IMR-90 (cell line): ENCODE results near the gene XDH. TPM values are rescaled to one million over a fixed set of nuclear protein-coding genes. Genes with fewer than 3 reads are reported as not detected.

Source experiments
- ATAC-seq: fragments of 200-7000 bp; cut with Tn5 transposase; 2 replicates; pipeline ENCODE4 v1.9.1; 2020; ENCODE audit warnings: low read depth, mild to moderate bottlenecking, moderate library complexity
- BruUV-seq: library from RNA; stranded (reverse); fragments of 400-500 nt; replicated peaks from 2 replicates; lab custom pipeline; 2021; lab: Mats Ljungman, UMichigan
- CTCF ChIA-PET: fragments of 300-600 bp; formaldehyde crosslinking; extraction: SDS; loops from one replicate; lab custom pipeline; 2021; ENCODE audit warnings: antibody characterized with exemption; lab: Yijun Ruan, JAX
- POLR2A ChIA-PET: fragments of 300-600 bp; sonication (Branson Sonifier 250); formaldehyde crosslinking; loops from one replicate; lab custom pipeline; 2022; ENCODE audit warnings: antibody characterized with exemption; ENCODE audit not compliant: unreplicated experiment; lab: Charles Lee
- DNase-seq: peaks from one replicate; pipeline ENCODE4 v3.0.0; 2013
- H2AFZ ChIP-seq: replicated peaks from 2 replicates; pipeline ENCODE3; 2013; ENCODE audit warnings: low read length, mild to moderate bottlenecking; ENCODE audit not compliant: poor library complexity
- H2AK5ac ChIP-seq: 2 replicates; pipeline ENCODE4 v1.6.1; 2013; ENCODE audit warnings: low read depth, low read length, inconsistent platforms
- H2AK9ac ChIP-seq: replicated peaks from 2 replicates; pipeline ENCODE3; 2013; ENCODE audit warnings: mild to moderate bottlenecking, low read depth, low read length, moderate library complexity; ENCODE audit not compliant: poor library complexity
- H2BK120ac ChIP-seq: 2 replicates; pipeline ENCODE4 v1.6.1; 2013; ENCODE audit warnings: low read depth, low read length, inconsistent platforms
- H2BK15ac ChIP-seq: 3 replicates; pipeline ENCODE4 v1.6.1; 2013; ENCODE audit warnings: low read depth, low read length, inconsistent platforms
- H2BK20ac ChIP-seq: 2 replicates; pipeline ENCODE4 v1.6.1; 2013; ENCODE audit warnings: low read depth, mild to moderate bottlenecking, inconsistent platforms, low read length, moderate library complexity
- H2BK5ac ChIP-seq: 2 replicates; pipeline ENCODE4 v1.6.1; 2013; ENCODE audit warnings: mild to moderate bottlenecking, low read depth, low read length, inconsistent platforms; ENCODE audit not compliant: poor library complexity, severe bottlenecking
- H3K14ac ChIP-seq: replicated peaks from 2 replicates; pipeline ENCODE4 v1.6.1; 2013; ENCODE audit warnings: low read depth, low read length, inconsistent platforms
- H3K18ac ChIP-seq: 2 replicates; pipeline ENCODE4 v1.6.1; 2013; ENCODE audit warnings: low read depth, low read length, control low read depth
- H3K23ac ChIP-seq: 2 replicates; pipeline ENCODE4 v1.6.1; 2013; ENCODE audit warnings: low read depth, low read length, inconsistent platforms
- H3K27ac ChIP-seq: 2 replicates; pipeline ENCODE4 v1.5.1; 2013; ENCODE audit warnings: mild to moderate bottlenecking, control low read depth, low read length; ENCODE audit not compliant: insufficient read depth
- H3K27me3 ChIP-seq: 2 replicates; pipeline ENCODE4 v1.6.1; 2013; ENCODE audit warnings: low read length; ENCODE audit not compliant: control insufficient read depth, insufficient read depth
- H3K36me3 ChIP-seq: 2 replicates; pipeline ENCODE4 v1.6.1; 2013; ENCODE audit warnings: low read length, mixed read lengths; ENCODE audit not compliant: control insufficient read depth, insufficient read depth
- H3K4ac ChIP-seq: 2 replicates; pipeline ENCODE4 v1.6.1; 2013; ENCODE audit warnings: low read depth, low read length, inconsistent platforms
- H3K4me1 ChIP-seq: 2 replicates; pipeline ENCODE4 v1.6.1; 2013; ENCODE audit warnings: low read length, mixed read lengths; ENCODE audit not compliant: control insufficient read depth, insufficient read depth
- H3K4me2 ChIP-seq: 2 replicates; pipeline ENCODE4 v1.6.1; 2013; ENCODE audit warnings: low read depth, mild to moderate bottlenecking, control low read depth, low read length, moderate library complexity
- H3K4me3 ChIP-seq: 2 replicates; pipeline ENCODE4 v1.5.1; 2013; ENCODE audit warnings: low read depth, mild to moderate bottlenecking, control low read depth, low read length, moderate library complexity; ENCODE audit not compliant: insufficient read depth
- H3K56ac ChIP-seq: 2 replicates; pipeline ENCODE4 v1.6.1; 2013; ENCODE audit warnings: low read length, inconsistent platforms; ENCODE audit not compliant: insufficient read depth; ENCODE audit errors: extremely low read depth
- H3K79me1 ChIP-seq, 2 experiments: 2 replicates each; pipeline ENCODE4 v1.6.1; 2013; ENCODE audit warnings: low read length in 2 of 2, inconsistent platforms in 1 of 2, low read depth in 1 of 2
- H3K9ac ChIP-seq: 2 replicates; pipeline ENCODE4 v1.6.1; 2013; ENCODE audit warnings: low read depth, low read length, control low read depth
- H3K9me1 ChIP-seq: 2 replicates; pipeline ENCODE4 v1.6.1; 2013; ENCODE audit warnings: low read length, inconsistent platforms; ENCODE audit not compliant: insufficient read depth
- H3K9me3 ChIP-seq: 2 replicates; pipeline ENCODE4 v1.6.1; 2013; ENCODE audit warnings: low read length; ENCODE audit not compliant: control insufficient read depth, insufficient read depth
- H4K20me1 ChIP-seq: 2 replicates; pipeline ENCODE4 v1.6.1; 2013; ENCODE audit warnings: low read length, inconsistent platforms; ENCODE audit not compliant: insufficient read depth
- H4K5ac ChIP-seq: 2 replicates; pipeline ENCODE4 v1.6.1; 2013; ENCODE audit warnings: mild to moderate bottlenecking, low read depth, low read length, control low read depth
- H4K8ac ChIP-seq, 2 experiments: 2 replicates each; pipeline ENCODE4 v1.6.1; 2013; ENCODE audit warnings: low read depth in 2 of 2, low read length in 2 of 2, control low read depth in 1 of 2, inconsistent platforms in 1 of 2
- H4K91ac ChIP-seq: 2 replicates; pipeline ENCODE4 v1.6.1; 2013; ENCODE audit warnings: low read depth, low read length, inconsistent platforms; ENCODE audit not compliant: insufficient read depth
- CHD1 ChIP-seq: IDR thresholded peaks from 2 replicates; pipeline ENCODE4 v1.6.1; 2012; ENCODE audit warnings: low read depth, low read length, improper control_type of control experiment
- MAZ ChIP-seq: IDR thresholded peaks from 2 replicates; pipeline ENCODE4 v1.6.1; 2012; ENCODE audit warnings: low read depth, mild to moderate bottlenecking, low read length, improper control_type of control experiment, moderate library complexity, borderline replicate concordance
- POLR2A ChIP-seq: IDR thresholded peaks from 2 replicates; pipeline ENCODE4 v1.6.1; 2012; ENCODE audit warnings: mild to moderate bottlenecking, low read depth, low read length
- RCOR1 ChIP-seq: IDR thresholded peaks from 2 replicates; pipeline ENCODE4 v1.6.1; 2012; ENCODE audit warnings: mild to moderate bottlenecking, low read length, improper control_type of control experiment; ENCODE audit not compliant: insufficient replicate concordance
- SMC3 ChIP-seq: fragments of 150-350 bp; IDR thresholded peaks from 2 replicates; pipeline ENCODE4 v1.6.1; 2016; ENCODE audit warnings: low read depth, mild to moderate bottlenecking, antibody characterized with exemption, low read length, moderate library complexity
- WGBS, 2 experiments: methylation state at CpG; one replicate each; pipeline versions ENCODE4 v1.1.5 to v1.1.7; 2013; ENCODE audit warnings: missing lambda C conversion rate in 2 of 2; ENCODE audit not compliant: insufficient read length in 1 of 2; ENCODE audit errors: extremely low coverage in 2 of 2; 5-methylcytosine and 5-hydroxymethylcytosine counted together
- dilution Hi-C: fragments of 300-500 bp; cut with HindIII; formaldehyde crosslinking; loops from one replicate; pipeline ENCODE4 v1.14.3; 2018; ENCODE audit warnings: low sequenced_read_pairs; ENCODE audit not compliant: unreplicated experiment
- in situ Hi-C: fragments of 300-500 bp; cut with MboI; formaldehyde crosslinking; loops from 3 replicates; pipeline ENCODE4 v1.14.3; 2019; ENCODE audit warnings: low sequenced_read_pairs, inconsistent platforms, mixed read lengths
- intact Hi-C: fragments of 100-400 bp; cut with micrococcal nuclease; formaldehyde crosslinking; loops from 2 replicates; pipeline ENCODE4 v1.10.0; 2022
- polyA plus RNA-seq, 3 experiments: library from polyadenylated mRNA; depleted of rRNA; stranded (reverse); fragments of >200 nt; gene quantifications; 2 replicates each; pipeline ENCODE4 v1.2.3, GENCODE V29; 2012; ENCODE audit warnings: low replicate concordance in 1 of 3
- total RNA-seq: library from RNA; depleted of rRNA; stranded (reverse); fragments of >200 nt; gene quantifications from 2 replicates; pipeline ENCODE4 v1.2.3, GENCODE V29; 2012
- TF ChIP-seq, protein P1 (sequence below): conservative IDR thresholded peaks from 2 replicates; pipeline ENCODE4 v1.5.1; 2012; ENCODE audit warnings: mild to moderate bottlenecking, low read depth, low read length, improper control_type of control experiment
- TF ChIP-seq, protein P2 (sequence below): fragments of 150-350 bp; IDR thresholded peaks from 2 replicates; pipeline ENCODE4 v1.6.1; 2017; ENCODE audit warnings: mild to moderate bottlenecking, antibody characterized with exemption, low read length, low read depth
- TF ChIP-seq, protein P3 (sequence below): fragments of 150-350 bp; IDR thresholded peaks from 2 replicates; pipeline ENCODE4 v1.6.1; 2016; ENCODE audit warnings: low read depth, mild to moderate bottlenecking, low read length, moderate library complexity, borderline replicate concordance

XDH gene
- total and polyA plus RNA-seq, 2 of the 4 experiments (the other 2 are of a cell fraction) = 0.46 to 1.1 TPM

- no peak overlapping the region for H2AFZ ChIP-seq
- peaks cover 3% of the 10 kb centered on the region for H3K9me1 ChIP-seq
- no peak overlapping the region for H2AK9ac ChIP-seq
- no peak overlapping the region for H2BK15ac ChIP-seq
- no peak overlapping the region for H3K23ac ChIP-seq
- ChIA-PET CTCF (interaction anchor here (1.0 kb wide), 1 partner anchor 68 kb away, joined by 4 read pairs; no protein-coding TSS in a partner anchor), POLR2A (no interaction called here)
- no peak overlapping the region for H2BK5ac ChIP-seq
- H3K56ac ChIP-seq = no peak overlapping the region
- H4K8ac ChIP-seq = no peak overlapping the region
- no peak overlapping the region for H3K27ac ChIP-seq
- TF ChIP-seq MAZ (no peak), CHD1 (no peak), RCOR1 (no peak), POLR2A (no peak), SMC3 (no peak)
- TF ChIP-seq, protein P1, sequence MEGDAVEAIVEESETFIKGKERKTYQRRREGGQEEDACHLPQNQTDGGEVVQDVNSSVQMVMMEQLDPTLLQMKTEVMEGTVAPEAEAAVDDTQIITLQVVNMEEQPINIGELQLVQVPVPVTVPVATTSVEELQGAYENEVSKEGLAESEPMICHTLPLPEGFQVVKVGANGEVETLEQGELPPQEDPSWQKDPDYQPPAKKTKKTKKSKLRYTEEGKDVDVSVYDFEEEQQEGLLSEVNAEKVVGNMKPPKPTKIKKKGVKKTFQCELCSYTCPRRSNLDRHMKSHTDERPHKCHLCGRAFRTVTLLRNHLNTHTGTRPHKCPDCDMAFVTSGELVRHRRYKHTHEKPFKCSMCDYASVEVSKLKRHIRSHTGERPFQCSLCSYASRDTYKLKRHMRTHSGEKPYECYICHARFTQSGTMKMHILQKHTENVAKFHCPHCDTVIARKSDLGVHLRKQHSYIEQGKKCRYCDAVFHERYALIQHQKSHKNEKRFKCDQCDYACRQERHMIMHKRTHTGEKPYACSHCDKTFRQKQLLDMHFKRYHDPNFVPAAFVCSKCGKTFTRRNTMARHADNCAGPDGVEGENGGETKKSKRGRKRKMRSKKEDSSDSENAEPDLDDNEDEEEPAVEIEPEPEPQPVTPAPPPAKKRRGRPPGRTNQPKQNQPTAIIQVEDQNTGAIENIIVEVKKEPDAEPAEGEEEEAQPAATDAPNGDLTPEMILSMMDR = no peak
- TF ChIP-seq, protein P2, sequence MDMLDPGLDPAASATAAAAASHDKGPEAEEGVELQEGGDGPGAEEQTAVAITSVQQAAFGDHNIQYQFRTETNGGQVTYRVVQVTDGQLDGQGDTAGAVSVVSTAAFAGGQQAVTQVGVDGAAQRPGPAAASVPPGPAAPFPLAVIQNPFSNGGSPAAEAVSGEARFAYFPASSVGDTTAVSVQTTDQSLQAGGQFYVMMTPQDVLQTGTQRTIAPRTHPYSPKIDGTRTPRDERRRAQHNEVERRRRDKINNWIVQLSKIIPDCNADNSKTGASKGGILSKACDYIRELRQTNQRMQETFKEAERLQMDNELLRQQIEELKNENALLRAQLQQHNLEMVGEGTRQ = no peak
- TF ChIP-seq, protein P3, sequence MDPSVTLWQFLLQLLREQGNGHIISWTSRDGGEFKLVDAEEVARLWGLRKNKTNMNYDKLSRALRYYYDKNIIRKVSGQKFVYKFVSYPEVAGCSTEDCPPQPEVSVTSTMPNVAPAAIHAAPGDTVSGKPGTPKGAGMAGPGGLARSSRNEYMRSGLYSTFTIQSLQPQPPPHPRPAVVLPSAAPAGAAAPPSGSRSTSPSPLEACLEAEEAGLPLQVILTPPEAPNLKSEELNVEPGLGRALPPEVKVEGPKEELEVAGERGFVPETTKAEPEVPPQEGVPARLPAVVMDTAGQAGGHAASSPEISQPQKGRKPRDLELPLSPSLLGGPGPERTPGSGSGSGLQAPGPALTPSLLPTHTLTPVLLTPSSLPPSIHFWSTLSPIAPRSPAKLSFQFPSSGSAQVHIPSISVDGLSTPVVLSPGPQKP = no peak
- H3K27me3 ChIP-seq = no peaks in the 10 kb centered on the region
- dilution Hi-C loops (no loop called here), in situ Hi-C loops (loop anchor here (25.0 kb wide), 1 partner anchor 1182 kb away; no protein-coding TSS in a partner anchor), intact Hi-C loops (no loop called here)
- no peaks in the 10 kb centered on the region for H4K20me1 ChIP-seq
- BruUV-seq = no TSS peak
- 83% methylated on average over 1 of the region's 4 CpGs; no CpG with 5 or more reads in 1 of the 2 experiments for WGBS, 2 experiments
- no peak for DNase-seq
- H3K4me2 ChIP-seq = no peak overlapping the region
- peaks cover 11% of the 10 kb centered on the region for H3K4me1 ChIP-seq
- no peak overlapping the region for H4K5ac ChIP-seq
- ATAC-seq = no peak
- H3K36me3 ChIP-seq = no peaks in the 10 kb centered on the region
- H3K4me3 ChIP-seq = no peak overlapping the region
- no peak overlapping the region for H2BK20ac ChIP-seq
- H2BK120ac ChIP-seq = no peak overlapping the region
- no peak overlapping the region for H4K91ac ChIP-seq
- no peaks in the 10 kb centered on the region for H3K79me1 ChIP-seq
- no peaks in the 10 kb centered on the region for H3K9me3 ChIP-seq
- peak overlapping the region; percentile 40; the same call in 1 of the 2 replicates for H2AK5ac ChIP-seq
- H3K18ac ChIP-seq = no peak overlapping the region
- no peak overlapping the region for H3K14ac ChIP-seq
- H3K4ac ChIP-seq = no peak overlapping the region
- H3K9ac ChIP-seq = no peak overlapping the region
Measured at GRCh38 chr2:31344447-31344846, 70.1 kb downstream of the XDH start.
